HUES48 (cell line): ENCODE results near the gene KCNJ6.

Source experiments
- H3K27ac ChIP-seq: one replicate; pipeline ENCODE4 v1.7.0; 2013; ENCODE audit warnings: low read depth, low read length, inconsistent platforms
- H3K27me3 ChIP-seq: 2 replicates; pipeline ENCODE4 v1.6.1; 2013; ENCODE audit warnings: mild to moderate bottlenecking, low read length; ENCODE audit not compliant: control insufficient read depth, insufficient read depth
- H3K36me3 ChIP-seq: 2 replicates; pipeline ENCODE4 v1.6.1; 2013; ENCODE audit warnings: low read length; ENCODE audit not compliant: control insufficient read depth, insufficient read depth
- H3K4me1 ChIP-seq: 2 replicates; pipeline ENCODE4 v1.6.1; 2013; ENCODE audit warnings: mild to moderate bottlenecking, low read length; ENCODE audit not compliant: control insufficient read depth, insufficient read depth
- H3K4me3 ChIP-seq: 2 replicates; pipeline ENCODE4 v1.5.1; 2013; ENCODE audit warnings: mild to moderate bottlenecking, low read depth, low read length
- H3K9ac ChIP-seq: 2 replicates; pipeline ENCODE4 v1.6.1; 2013; ENCODE audit warnings: mild to moderate bottlenecking, low read depth, low read length, moderate library complexity
- H3K9me3 ChIP-seq: 2 replicates; pipeline ENCODE4 v1.6.1; 2013; ENCODE audit warnings: low read length; ENCODE audit not compliant: control insufficient read depth, insufficient read depth

The KCNJ6 gene

GRCh38 chr21:37907076-37907475 lies 9.2 kb downstream of the KCNJ6 start:
- Histone ChIP-seq H3K27me3 (no peaks in the 10 kb centered on the region; the same call in 1 of the 2 replicates), H3K9me3 (no peaks in the 10 kb centered on the region), H3K36me3 (no peaks in the 10 kb centered on the region), H3K4me3 (no peak overlapping the region), H3K27ac (no peak overlapping the region), H3K4me1 (peaks cover 7% of the 10 kb centered on the region), H3K9ac (no peak overlapping the region)

- H3K4me3 ChIP-seq, result no peak overlapping the region
- H3K27ac ChIP-seq, result no peak overlapping the region
- no peaks in the 10 kb centered on the region for H3K9me3 ChIP-seq
- no peak overlapping the region for H3K9ac ChIP-seq
- H3K27me3 ChIP-seq, result no peaks in the 10 kb centered on the region
- peaks cover 7% of the 10 kb centered on the region for H3K4me1 ChIP-seq
- no peaks in the 10 kb centered on the region for H3K36me3 ChIP-seq
These were observed 11.0 kb downstream of the KCNJ6 start for GRCh38 chr21:37905291-37905690.

- no peaks in the 10 kb centered on the region for H3K36me3 ChIP-seq
- H3K27ac ChIP-seq, result no peak overlapping the region
- no peaks in the 10 kb centered on the region for H3K9me3 ChIP-seq
- H3K9ac ChIP-seq, result no peak overlapping the region
- no peaks in the 10 kb centered on the region for H3K27me3 ChIP-seq
- no peak overlapping the region for H3K4me3 ChIP-seq
- H3K4me1 ChIP-seq, result peaks cover 7% of the 10 kb centered on the region
These were observed 11.4 kb downstream of the KCNJ6 start for GRCh38 chr21:37904856-37905255.

GRCh38 chr21:37903396-37903795 lies 12.9 kb downstream of the KCNJ6 start:
- Histone ChIP-seq H3K9ac (no peak overlapping the region), H3K4me3 (no peak overlapping the region), H3K27me3 (no peaks in the 10 kb centered on the region), H3K4me1 (peaks cover 7% of the 10 kb centered on the region), H3K36me3 (no peaks in the 10 kb centered on the region), H3K9me3 (no peaks in the 10 kb centered on the region), H3K27ac (no peak overlapping the region)

- Histone ChIP-seq H3K4me3 (no peak overlapping the region), H3K9me3 (no peaks in the 10 kb centered on the region), H3K36me3 (no peaks in the 10 kb centered on the region), H3K4me1 (no peaks in the 10 kb centered on the region), H3K27me3 (no peaks in the 10 kb centered on the region), H3K9ac (no peak overlapping the region), H3K27ac (no peak overlapping the region)
These were observed 17.1 kb downstream of the KCNJ6 start for GRCh38 chr21:37899146-37899545.

- H3K27ac ChIP-seq, result no peak overlapping the region
- H3K4me1 ChIP-seq, result peaks cover 7% of the 10 kb centered on the region; the same call in 1 of the 2 replicates
- H3K4me3 ChIP-seq, result no peak overlapping the region
- H3K9me3 ChIP-seq, result no peaks in the 10 kb centered on the region
- H3K9ac ChIP-seq, result no peak overlapping the region
- no peaks in the 10 kb centered on the region for H3K36me3 ChIP-seq
- no peaks in the 10 kb centered on the region for H3K27me3 ChIP-seq
These were observed 19.5 kb downstream of the KCNJ6 start for GRCh38 chr21:37896788-37897187.

- Histone ChIP-seq H3K4me1 (peaks cover 14% of the 10 kb centered on the region; the same call in 1 of the 2 replicates), H3K27me3 (no peaks in the 10 kb centered on the region), H3K9ac (no peak overlapping the region), H3K9me3 (no peaks in the 10 kb centered on the region), H3K36me3 (no peaks in the 10 kb centered on the region), H3K4me3 (no peak overlapping the region), H3K27ac (no peak overlapping the region)
These were observed 24.3 kb downstream of the KCNJ6 start for GRCh38 chr21:37891972-37892371.

GRCh38 chr21:37888659-37889058 lies 27.6 kb downstream of the KCNJ6 start:
- H3K27me3 ChIP-seq, result no peaks in the 10 kb centered on the region
- H3K4me1 ChIP-seq, result peaks cover 14% of the 10 kb centered on the region; the same call in 1 of the 2 replicates
- no peaks in the 10 kb centered on the region for H3K36me3 ChIP-seq
- no peak overlapping the region for H3K9ac ChIP-seq
- H3K27ac ChIP-seq, result no peak overlapping the region
- H3K9me3 ChIP-seq, result no peaks in the 10 kb centered on the region
- H3K4me3 ChIP-seq, result no peak overlapping the region

- Histone ChIP-seq H3K27ac (no peak overlapping the region), H3K36me3 (no peaks in the 10 kb centered on the region), H3K9ac (no peak overlapping the region), H3K27me3 (no peaks in the 10 kb centered on the region), H3K9me3 (no peaks in the 10 kb centered on the region), H3K4me1 (peaks cover 7% of the 10 kb centered on the region; the same call in 1 of the 2 replicates), H3K4me3 (no peak overlapping the region)
These were observed 29.4 kb downstream of the KCNJ6 start for GRCh38 chr21:37886726-37887299.

GRCh38 chr21:37886120-37886519 lies 30.1 kb downstream of the KCNJ6 start:
- Histone ChIP-seq H3K36me3 (no peaks in the 10 kb centered on the region), H3K9me3 (no peaks in the 10 kb centered on the region), H3K27me3 (no peaks in the 10 kb centered on the region), H3K27ac (no peak overlapping the region), H3K4me1 (0 out of 2 replicates have a peak, but pooled peaks cover 1% of the 10 kb centered on the region), H3K9ac (no peak overlapping the region), H3K4me3 (no peak overlapping the region)

- Histone ChIP-seq H3K27me3 (no peaks in the 10 kb centered on the region), H3K27ac (no peak overlapping the region), H3K36me3 (no peaks in the 10 kb centered on the region), H3K9me3 (no peaks in the 10 kb centered on the region), H3K4me3 (no peak overlapping the region), H3K9ac (no peak overlapping the region), H3K4me1 (peaks cover 4% of the 10 kb centered on the region; the same call in 1 of the 2 replicates)
These were observed 37.2 kb downstream of the KCNJ6 start for GRCh38 chr21:37878946-37879660.
